Retinal pigment epithelial cell (primary cell): ENCODE measurements around the gene MUCL3.

Experiments used
- DNase-seq: peaks from one replicate; pipeline ENCODE4 v3.0.0-alpha.2; 2010; ENCODE audit warnings: low read depth
- H3K4me3 ChIP-seq: 2 replicates; pipeline ENCODE4 v1.5.1; 2011; ENCODE audit warnings: mild to moderate bottlenecking, low read length, control low read depth, moderate library complexity
- TF ChIP-seq, protein P1 (sequence below): conservative IDR thresholded peaks from 2 replicates; pipeline ENCODE4 v1.5.1; 2011; ENCODE audit warnings: low read depth, low read length, control low read depth, inconsistent platforms

The MUCL3 gene, protein sequence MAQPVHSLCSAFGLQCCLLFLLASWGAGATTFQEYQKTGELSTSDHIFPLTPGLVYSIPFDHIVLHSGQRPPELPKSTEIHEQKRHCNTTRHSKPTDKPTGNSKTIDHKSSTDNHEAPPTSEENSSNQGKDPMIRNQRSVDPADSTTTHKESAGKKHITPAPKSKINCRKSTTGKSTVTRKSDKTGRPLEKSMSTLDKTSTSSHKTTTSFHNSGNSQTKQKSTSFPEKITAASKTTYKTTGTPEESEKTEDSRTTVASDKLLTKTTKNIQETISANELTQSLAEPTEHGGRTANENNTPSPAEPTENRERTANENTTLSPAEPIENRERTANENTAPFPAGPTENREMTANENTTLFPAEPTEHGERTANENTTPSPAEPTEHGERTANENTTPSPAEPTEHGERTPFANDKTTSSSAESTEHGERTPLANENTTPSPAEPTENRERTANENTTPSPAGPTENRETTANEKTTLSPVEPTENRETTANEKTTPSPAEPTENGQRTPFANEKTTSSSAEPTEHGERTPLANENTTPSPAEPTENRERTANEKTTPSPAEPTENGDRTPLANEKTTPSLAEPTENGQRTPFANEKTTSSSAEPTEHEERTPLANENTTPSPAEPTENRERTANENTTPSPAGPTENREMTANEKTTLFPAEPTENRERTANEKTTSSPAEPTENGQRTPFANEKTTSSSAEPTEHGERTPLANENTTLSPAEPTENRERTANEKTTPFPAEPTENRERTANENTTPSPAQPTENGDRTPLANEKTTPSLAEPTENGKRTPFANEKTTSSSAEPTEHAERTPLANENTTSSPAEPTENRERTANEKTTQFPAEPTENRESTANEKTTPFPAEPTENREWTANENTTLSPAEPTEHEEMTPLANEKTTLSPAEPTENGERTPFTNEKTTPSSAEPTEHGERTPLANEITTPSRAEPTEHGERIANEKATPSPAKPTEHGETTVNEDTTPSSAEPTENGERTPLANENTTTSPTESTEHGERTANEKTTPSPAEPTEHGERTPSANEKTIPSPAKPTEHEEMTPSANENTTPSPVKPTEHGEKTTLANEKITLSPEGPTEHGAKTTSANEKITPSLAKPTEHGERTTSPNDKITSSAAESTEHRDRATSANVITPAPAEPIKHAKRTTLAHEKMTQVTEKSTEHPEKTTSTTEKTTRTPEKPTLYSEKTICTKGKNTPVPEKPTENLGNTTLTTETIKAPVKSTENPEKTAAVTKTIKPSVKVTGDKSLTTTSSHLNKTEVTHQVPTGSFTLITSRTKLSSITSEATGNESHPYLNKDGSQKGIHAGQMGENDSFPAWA (N-terminal part only)

DNA sequence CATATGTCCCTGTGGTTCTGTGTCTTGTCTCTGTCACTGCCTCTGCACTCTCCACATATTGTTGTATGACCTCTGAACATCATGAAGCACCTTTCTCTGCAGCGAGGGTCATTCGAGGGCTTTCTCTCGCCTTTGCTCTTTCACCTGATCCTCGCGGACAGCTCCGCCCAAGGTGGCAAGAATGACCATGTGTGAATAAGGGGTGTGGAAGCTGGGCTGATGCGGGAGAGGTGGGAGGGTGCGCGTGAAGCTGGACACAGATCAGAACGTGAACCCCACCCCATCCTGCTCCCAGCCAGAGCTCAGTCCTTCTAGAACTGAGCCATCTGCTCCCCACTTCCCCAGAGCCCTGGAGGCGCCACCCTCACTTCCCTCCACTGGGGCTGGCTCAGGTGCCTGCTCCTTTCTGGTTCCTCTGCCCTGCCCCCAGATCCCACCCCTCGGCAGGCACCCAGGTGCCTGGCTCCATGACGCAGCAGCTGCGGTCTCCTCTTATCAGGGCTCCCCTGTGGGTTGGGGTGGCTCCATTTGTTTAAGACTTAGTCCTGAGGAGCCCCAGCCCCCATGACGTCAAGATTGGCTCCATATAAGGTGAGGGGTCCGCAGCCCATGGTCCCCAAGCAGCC lies at the start of gene MUCL3:
TSS of gene MUCL3 (plus strand) at position 613 of the 626 bp plus-strand sequence. CDS start 27 bp downstream, outside the sequence.
- H3K4me3 ChIP-seq = no peak within 1 kb of the TSS
- TF ChIP-seq, protein P1, sequence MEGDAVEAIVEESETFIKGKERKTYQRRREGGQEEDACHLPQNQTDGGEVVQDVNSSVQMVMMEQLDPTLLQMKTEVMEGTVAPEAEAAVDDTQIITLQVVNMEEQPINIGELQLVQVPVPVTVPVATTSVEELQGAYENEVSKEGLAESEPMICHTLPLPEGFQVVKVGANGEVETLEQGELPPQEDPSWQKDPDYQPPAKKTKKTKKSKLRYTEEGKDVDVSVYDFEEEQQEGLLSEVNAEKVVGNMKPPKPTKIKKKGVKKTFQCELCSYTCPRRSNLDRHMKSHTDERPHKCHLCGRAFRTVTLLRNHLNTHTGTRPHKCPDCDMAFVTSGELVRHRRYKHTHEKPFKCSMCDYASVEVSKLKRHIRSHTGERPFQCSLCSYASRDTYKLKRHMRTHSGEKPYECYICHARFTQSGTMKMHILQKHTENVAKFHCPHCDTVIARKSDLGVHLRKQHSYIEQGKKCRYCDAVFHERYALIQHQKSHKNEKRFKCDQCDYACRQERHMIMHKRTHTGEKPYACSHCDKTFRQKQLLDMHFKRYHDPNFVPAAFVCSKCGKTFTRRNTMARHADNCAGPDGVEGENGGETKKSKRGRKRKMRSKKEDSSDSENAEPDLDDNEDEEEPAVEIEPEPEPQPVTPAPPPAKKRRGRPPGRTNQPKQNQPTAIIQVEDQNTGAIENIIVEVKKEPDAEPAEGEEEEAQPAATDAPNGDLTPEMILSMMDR = no peak
- DNase-seq = no peak

DNA sequence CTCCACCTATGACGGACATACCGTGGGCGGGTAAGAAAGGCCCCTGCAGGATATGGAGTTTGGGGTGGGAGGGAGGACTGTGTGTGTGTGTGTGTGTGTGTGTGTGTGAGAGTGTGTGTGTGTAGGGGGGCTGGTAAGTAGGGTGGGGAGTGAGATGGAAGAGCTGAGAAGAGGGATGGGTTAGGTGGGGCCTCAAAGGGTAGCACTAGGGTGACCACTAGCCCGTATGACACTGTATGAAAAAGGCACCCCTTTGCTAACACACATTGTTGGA lies 49.4 kb upstream of the MUCL3 start:
- no peak overlapping the region for H3K4me3 ChIP-seq
- DNase-seq = no peak
- TF ChIP-seq, protein P1 = no peak

DNA sequence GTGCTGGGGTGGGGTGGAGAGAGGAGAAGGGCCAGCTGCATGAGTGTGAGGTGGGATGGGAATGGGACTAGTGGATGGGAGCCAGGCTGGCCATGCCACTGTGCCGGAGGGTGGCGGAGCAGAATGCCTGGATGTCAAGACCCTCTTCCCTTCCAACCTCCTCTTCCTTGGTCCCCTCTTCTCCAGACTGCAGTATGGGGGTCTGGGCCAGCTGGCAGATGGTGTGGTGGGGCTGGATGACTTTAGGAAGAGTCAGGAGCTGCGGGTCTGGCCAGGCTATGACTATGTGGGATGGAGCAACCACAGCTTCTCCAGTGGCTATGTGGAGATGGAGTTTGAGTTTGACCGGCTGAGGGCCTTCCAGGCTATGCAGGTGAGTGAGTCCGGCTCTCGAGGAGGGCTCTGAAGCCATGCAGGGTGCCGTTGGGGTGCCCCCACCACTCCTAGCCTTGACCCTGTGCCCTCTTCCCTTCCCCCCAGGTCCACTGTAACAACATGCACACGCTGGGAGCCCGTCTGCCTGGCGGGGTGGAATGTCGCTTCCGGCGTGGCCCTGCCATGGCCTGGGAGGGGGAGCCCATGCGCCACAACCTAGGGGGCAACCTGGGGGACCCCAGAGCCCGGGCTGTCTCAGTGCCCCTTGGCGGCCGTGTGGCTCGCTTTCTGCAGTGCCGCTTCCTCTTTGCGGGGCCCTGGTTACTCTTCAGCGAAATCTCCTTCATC lies 48.8 kb upstream of the MUCL3 start:
- DNase-seq = no peak
- TF ChIP-seq, protein P1 = no peak
- no peak overlapping the region for H3K4me3 ChIP-seq

DNA sequence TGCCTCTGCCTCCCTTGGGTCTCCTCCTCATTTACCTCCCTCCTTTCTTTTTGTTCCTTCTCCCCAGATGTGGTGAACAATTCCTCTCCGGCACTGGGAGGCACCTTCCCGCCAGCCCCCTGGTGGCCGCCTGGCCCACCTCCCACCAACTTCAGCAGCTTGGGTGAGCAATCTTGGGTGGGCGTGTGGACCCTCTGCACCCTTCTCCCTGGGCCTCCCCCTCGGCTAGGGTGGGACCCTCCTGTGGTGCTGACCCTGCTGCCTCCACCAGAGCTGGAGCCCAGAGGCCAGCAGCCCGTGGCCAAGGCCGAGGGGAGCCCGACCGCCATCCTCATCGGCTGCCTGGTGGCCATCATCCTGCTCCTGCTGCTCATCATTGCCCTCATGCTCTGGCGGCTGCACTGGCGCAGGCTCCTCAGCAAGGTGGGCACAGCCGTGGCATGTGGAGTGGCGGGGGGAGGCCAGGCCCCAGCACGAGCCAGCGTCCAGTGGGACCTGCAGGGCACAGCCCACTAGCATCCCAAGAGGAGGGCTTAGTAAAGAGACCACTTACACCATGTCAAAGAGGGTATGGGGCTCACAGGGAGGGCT lies 47.7 kb upstream of the MUCL3 start:
- H3K4me3 ChIP-seq = no peak overlapping the region

DNA sequence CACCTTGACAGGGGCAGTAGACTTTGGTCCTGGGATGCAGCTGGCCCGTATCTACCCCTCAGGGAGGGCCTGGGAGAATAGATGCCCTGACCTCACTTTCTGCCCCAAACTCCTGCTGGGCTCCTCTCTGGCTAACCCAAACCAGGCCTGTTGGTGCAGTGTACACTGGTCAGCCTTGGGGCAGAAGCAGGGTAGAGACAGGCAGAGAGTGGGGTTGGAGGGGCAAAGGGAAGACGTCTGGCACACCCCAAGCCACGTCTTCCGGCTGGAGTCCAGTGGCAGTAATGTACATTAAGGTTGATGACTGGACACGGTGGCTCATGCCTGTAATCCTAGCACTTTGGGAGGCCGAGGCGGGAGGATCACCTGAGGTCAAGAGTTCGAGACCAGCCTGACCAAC lies 47.1 kb upstream of the MUCL3 start:
- TF ChIP-seq, protein P1 = no peak
- no peak for DNase-seq
- no peak overlapping the region for H3K4me3 ChIP-seq

More for the DNA sequence above, 47.7 kb upstream of the MUCL3 start:
- TF ChIP-seq, protein P1 = peak; percentile 26
- no peak for DNase-seq
